WTC11 (cell line): ENCODE data around the gene NOL9. TPM values are rescaled to one million over a fixed set of nuclear protein-coding genes. Genes with fewer than 3 reads are reported as not detected.

Experiments used
- ATAC-seq: fragments of 200-7000 bp; cut with Tn5 transposase; 2 replicates; pipeline ENCODE4 v1.10.0; 2021; ENCODE audit warnings: mild to moderate bottlenecking, moderate library complexity
- CTCF ChIA-PET: fragments of 300-600 bp; sonication (Branson Sonifier 250); formaldehyde crosslinking; loops from one replicate; lab custom pipeline; 2021; ENCODE audit warnings: antibody characterized with exemption; lab: Charles Lee
- POLR2A ChIA-PET: fragments of 350-600 bp; sonication (Branson Sonifier 250); formaldehyde crosslinking; loops from one replicate; lab custom pipeline; 2021; ENCODE audit warnings: antibody characterized with exemption; lab: Charles Lee
- DNase-seq: peaks from one replicate; pipeline ENCODE4 v3.0.0; 2021; ENCODE audit warnings: low spot score
- H3K27ac Mint-ChIP-seq: 2 replicates; pipeline ENCODE4 v1.8.0; 2021; ENCODE audit warnings: mixed read lengths
- H3K27me3 Mint-ChIP-seq: 2 replicates; pipeline ENCODE4 v1.8.0; 2021; ENCODE audit warnings: low read depth, mild to moderate bottlenecking, moderate library complexity, mixed read lengths
- H3K36me3 Mint-ChIP-seq: 2 replicates; pipeline ENCODE4 v1.8.0; 2021; ENCODE audit warnings: mixed read lengths
- H3K4me1 Mint-ChIP-seq: 2 replicates; pipeline ENCODE4 v1.8.0; 2022; ENCODE audit warnings: mixed read lengths
- H3K4me3 Mint-ChIP-seq: 2 replicates; pipeline ENCODE4 v1.8.0; 2021; ENCODE audit warnings: mild to moderate bottlenecking, moderate library complexity, mixed read lengths
- H3K9me3 Mint-ChIP-seq: 2 replicates; pipeline ENCODE4 v1.8.0; 2021; ENCODE audit warnings: mixed read lengths
- ATF1 ChIP-seq: sonication (generic); formaldehyde crosslinking; IDR thresholded peaks from 2 replicates; pipeline ENCODE4 v1.8.1; 2023; ENCODE audit warnings: mild to moderate bottlenecking, moderate library complexity, missing genetic modification reagents
- CREB1 ChIP-seq: sonication (generic); formaldehyde crosslinking; IDR thresholded peaks from 2 replicates; pipeline ENCODE4 v1.8.0; 2023; ENCODE audit warnings: mild to moderate bottlenecking, missing genetic modification reagents
- EMX1 ChIP-seq: fragments of 250-450 bp; sonication (Bioruptor Pico); IDR thresholded peaks from 2 replicates; pipeline ENCODE4 v1.8.0; 2021; ENCODE audit warnings: mild to moderate bottlenecking
- FOXJ3 ChIP-seq: sonication (generic); formaldehyde crosslinking; IDR thresholded peaks from 2 replicates; pipeline ENCODE4 v1.9.0; 2021; ENCODE audit warnings: missing genetic modification reagents, mild to moderate bottlenecking, borderline replicate concordance
- FOXP1 ChIP-seq: sonication (generic); formaldehyde crosslinking; IDR thresholded peaks from 2 replicates; pipeline ENCODE4 v1.8.0; 2022; ENCODE audit warnings: missing genetic modification reagents, mild to moderate bottlenecking, moderate library complexity, borderline replicate concordance
- GABPB1 ChIP-seq: sonication (generic); formaldehyde crosslinking; IDR thresholded peaks from 2 replicates; pipeline ENCODE4 v1.8.1; 2023; ENCODE audit warnings: mild to moderate bottlenecking, missing genetic modification reagents
- JUN ChIP-seq: sonication (generic); formaldehyde crosslinking; IDR thresholded peaks from 2 replicates; pipeline ENCODE4 v1.8.0; 2023; ENCODE audit warnings: mild to moderate bottlenecking, missing genetic modification reagents
- NFE2L1 ChIP-seq: sonication (generic); formaldehyde crosslinking; IDR thresholded peaks from 2 replicates; pipeline ENCODE4 v1.8.1; 2023; ENCODE audit warnings: missing genetic modification reagents
- NFYB ChIP-seq: sonication (generic); formaldehyde crosslinking; conservative IDR thresholded peaks from 2 replicates; pipeline ENCODE4 v1.8.0; 2022; ENCODE audit warnings: low read depth, missing genetic modification reagents
- TCF7 ChIP-seq: sonication (generic); formaldehyde crosslinking; IDR thresholded peaks from 2 replicates; pipeline ENCODE4 v1.8.0; 2022; ENCODE audit warnings: mild to moderate bottlenecking, low read depth, missing genetic modification reagents, moderate library complexity
- TEAD1 ChIP-seq: sonication (generic); formaldehyde crosslinking; IDR thresholded peaks from 2 replicates; pipeline ENCODE4 v1.8.0; 2022; ENCODE audit warnings: mild to moderate bottlenecking, missing genetic modification reagents
- TP53 ChIP-seq: sonication (generic); formaldehyde crosslinking; IDR thresholded peaks from 2 replicates; pipeline ENCODE4 v1.8.1; 2023; ENCODE audit warnings: mild to moderate bottlenecking, missing genetic modification reagents
- ZNF396 ChIP-seq: fragments of 250-450 bp; sonication (Bioruptor Pico); IDR thresholded peaks from 2 replicates; pipeline ENCODE4 v1.8.0; 2021; ENCODE audit warnings: mild to moderate bottlenecking, moderate library complexity, borderline replicate concordance
- ZNF416 ChIP-seq: fragments of 250-450 bp; sonication (Bioruptor Pico); IDR thresholded peaks from 2 replicates; pipeline ENCODE4 v1.9.0; 2021; ENCODE audit warnings: mild to moderate bottlenecking, inconsistent platforms
- ZNF423 ChIP-seq: fragments of 250-450 bp; sonication (Bioruptor Pico); IDR thresholded peaks from 2 replicates; pipeline ENCODE4 v2.1.2; 2022; ENCODE audit warnings: mild to moderate bottlenecking, moderate library complexity
- ZNF671 ChIP-seq: fragments of 250-450 bp; sonication (Bioruptor Pico); IDR thresholded peaks from 2 replicates; pipeline ENCODE4 v1.8.0; 2021; ENCODE audit warnings: mild to moderate bottlenecking
- total RNA-seq: library from RNA; stranded (reverse); gene quantifications from 3 replicates; pipeline ENCODE4 v1.2.3, GENCODE V29; 2021
- TF ChIP-seq, protein P1 (sequence below): fragments of 250-450 bp; sonication (Bioruptor Pico); IDR thresholded peaks from 2 replicates; pipeline ENCODE4 v1.9.0; 2021; ENCODE audit warnings: mild to moderate bottlenecking
- TF ChIP-seq, protein P2 (sequence below): sonication (generic); formaldehyde crosslinking; conservative IDR thresholded peaks from 2 replicates; pipeline ENCODE4 v1.8.1; 2022; ENCODE audit warnings: mild to moderate bottlenecking, missing genetic modification reagents
- TF ChIP-seq, protein P3 (sequence below): sonication (generic); formaldehyde crosslinking; IDR thresholded peaks from 2 replicates; pipeline ENCODE4 v1.8.1; 2022; ENCODE audit warnings: missing genetic modification reagents, borderline replicate concordance
- TF ChIP-seq, protein P4 (sequence below): fragments of 250-450 bp; sonication (Bioruptor Pico); IDR thresholded peaks from 2 replicates; pipeline ENCODE4 v2.1.2; 2022; ENCODE audit warnings: mild to moderate bottlenecking, moderate library complexity
- TF ChIP-seq, protein P5 (sequence below): sonication (generic); formaldehyde crosslinking; IDR thresholded peaks from 2 replicates; pipeline ENCODE4 v1.8.1; 2023; ENCODE audit warnings: mild to moderate bottlenecking, missing genetic modification reagents
- TF ChIP-seq, protein P6 (sequence below): sonication (generic); formaldehyde crosslinking; IDR thresholded peaks from 2 replicates; pipeline ENCODE4 v1.8.0; 2023; ENCODE audit warnings: missing genetic modification reagents, mild to moderate bottlenecking, borderline replicate concordance
- TF ChIP-seq, protein P7 (sequence below): fragments of 250-450 bp; sonication (Bioruptor Pico); IDR thresholded peaks from 2 replicates; pipeline ENCODE4 v1.9.0; 2021; ENCODE audit warnings: mild to moderate bottlenecking, borderline replicate concordance

NOL9 gene
- total RNA-seq, 1 experiment from 2014 or later = 37.4 TPM

DNA sequence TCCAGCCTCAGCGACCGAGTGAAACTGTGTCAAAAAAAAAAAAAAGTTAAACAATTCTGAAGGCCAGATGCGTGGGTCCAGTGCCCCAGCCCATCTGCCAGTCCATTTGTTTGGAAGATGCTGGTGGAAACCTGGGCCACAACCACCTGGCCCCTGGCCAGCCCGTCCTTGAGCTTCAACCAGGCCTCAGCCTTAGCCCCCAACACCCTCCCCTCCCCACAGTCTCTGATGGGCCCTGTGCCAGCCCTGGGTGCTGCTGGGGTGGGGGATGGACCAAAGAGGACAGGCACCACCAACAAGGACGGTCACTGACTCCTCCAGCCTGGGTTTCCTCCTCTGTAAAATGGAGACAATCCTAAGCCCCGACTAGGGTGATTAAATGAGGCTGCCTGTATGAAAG lies 43.3 kb downstream of the NOL9 start:
- H3K27me3 Mint-ChIP-seq = no peaks in the 10 kb centered on the region
- TF ChIP-seq, protein P1, sequence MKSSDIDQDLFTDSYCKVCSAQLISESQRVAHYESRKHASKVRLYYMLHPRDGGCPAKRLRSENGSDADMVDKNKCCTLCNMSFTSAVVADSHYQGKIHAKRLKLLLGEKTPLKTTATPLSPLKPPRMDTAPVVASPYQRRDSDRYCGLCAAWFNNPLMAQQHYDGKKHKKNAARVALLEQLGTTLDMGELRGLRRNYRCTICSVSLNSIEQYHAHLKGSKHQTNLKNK (CRISPR knock-in tag) = no peak
- TF ChIP-seq, protein P2, sequence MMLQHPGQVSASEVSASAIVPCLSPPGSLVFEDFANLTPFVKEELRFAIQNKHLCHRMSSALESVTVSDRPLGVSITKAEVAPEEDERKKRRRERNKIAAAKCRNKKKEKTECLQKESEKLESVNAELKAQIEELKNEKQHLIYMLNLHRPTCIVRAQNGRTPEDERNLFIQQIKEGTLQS = no peak
- TF ChIP-seq ZNF671 (CRISPR knock-in tag) (no peak), ZNF423 (CRISPR knock-in tag) (no peak), FOXP1 (CRISPR knock-in tag) (no peak), GABPB1 (CRISPR knock-in tag) (no peak), EMX1 (CRISPR knock-in tag) (no peak), TCF7 (no peak), CREB1 (CRISPR knock-in tag) (no peak), ZNF396 (CRISPR knock-in tag) (no peak), JUN (CRISPR knock-in tag) (no peak), FOXJ3 (CRISPR knock-in tag) (no peak)
- TF ChIP-seq, protein P3, sequence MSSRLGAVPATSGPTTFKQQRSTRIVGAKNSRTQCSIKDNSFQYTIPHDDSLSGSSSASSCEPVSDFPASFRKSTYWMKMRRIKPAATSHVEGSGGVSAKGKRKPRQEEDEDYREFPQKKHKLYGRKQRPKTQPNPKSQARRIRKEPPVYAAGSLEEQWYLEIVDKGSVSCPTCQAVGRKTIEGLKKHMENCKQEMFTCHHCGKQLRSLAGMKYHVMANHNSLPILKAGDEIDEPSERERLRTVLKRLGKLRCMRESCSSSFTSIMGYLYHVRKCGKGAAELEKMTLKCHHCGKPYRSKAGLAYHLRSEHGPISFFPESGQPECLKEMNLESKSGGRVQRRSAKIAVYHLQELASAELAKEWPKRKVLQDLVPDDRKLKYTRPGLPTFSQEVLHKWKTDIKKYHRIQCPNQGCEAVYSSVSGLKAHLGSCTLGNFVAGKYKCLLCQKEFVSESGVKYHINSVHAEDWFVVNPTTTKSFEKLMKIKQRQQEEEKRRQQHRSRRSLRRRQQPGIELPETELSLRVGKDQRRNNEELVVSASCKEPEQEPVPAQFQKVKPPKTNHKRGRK (CRISPR knock-in tag) = no peak
- TF ChIP-seq, protein P4, sequence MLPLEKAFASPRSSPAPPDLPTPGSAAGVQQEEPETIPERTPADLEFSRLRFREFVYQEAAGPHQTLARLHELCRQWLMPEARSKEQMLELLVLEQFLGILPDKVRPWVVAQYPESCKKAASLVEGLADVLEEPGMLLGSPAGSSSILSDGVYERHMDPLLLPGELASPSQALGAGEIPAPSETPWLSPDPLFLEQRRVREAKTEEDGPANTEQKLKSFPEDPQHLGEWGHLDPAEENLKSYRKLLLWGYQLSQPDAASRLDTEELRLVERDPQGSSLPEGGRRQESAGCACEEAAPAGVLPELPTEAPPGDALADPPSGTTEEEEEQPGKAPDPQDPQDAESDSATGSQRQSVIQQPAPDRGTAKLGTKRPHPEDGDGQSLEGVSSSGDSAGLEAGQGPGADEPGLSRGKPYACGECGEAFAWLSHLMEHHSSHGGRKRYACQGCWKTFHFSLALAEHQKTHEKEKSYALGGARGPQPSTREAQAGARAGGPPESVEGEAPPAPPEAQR = no peak
- TF ChIP-seq, protein P5, sequence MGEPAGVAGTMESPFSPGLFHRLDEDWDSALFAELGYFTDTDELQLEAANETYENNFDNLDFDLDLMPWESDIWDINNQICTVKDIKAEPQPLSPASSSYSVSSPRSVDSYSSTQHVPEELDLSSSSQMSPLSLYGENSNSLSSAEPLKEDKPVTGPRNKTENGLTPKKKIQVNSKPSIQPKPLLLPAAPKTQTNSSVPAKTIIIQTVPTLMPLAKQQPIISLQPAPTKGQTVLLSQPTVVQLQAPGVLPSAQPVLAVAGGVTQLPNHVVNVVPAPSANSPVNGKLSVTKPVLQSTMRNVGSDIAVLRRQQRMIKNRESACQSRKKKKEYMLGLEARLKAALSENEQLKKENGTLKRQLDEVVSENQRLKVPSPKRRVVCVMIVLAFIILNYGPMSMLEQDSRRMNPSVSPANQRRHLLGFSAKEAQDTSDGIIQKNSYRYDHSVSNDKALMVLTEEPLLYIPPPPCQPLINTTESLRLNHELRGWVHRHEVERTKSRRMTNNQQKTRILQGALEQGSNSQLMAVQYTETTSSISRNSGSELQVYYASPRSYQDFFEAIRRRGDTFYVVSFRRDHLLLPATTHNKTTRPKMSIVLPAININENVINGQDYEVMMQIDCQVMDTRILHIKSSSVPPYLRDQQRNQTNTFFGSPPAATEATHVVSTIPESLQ (CRISPR knock-in tag) = no peak
- TF ChIP-seq, all 79 proteins: peak for 0
- Mint-ChIP-seq H3K9me3 (no peaks in the 10 kb centered on the region), H3K36me3 (no peaks in the 10 kb centered on the region), H3K4me3 (no peak overlapping the region), H3K4me1 (no peaks in the 10 kb centered on the region), H3K27ac (no peak overlapping the region)
- ChIA-PET POLR2A (no interaction called here), CTCF (no interaction called here)
- ATAC-seq (no peak), DNase-seq (no peak)

DNA sequence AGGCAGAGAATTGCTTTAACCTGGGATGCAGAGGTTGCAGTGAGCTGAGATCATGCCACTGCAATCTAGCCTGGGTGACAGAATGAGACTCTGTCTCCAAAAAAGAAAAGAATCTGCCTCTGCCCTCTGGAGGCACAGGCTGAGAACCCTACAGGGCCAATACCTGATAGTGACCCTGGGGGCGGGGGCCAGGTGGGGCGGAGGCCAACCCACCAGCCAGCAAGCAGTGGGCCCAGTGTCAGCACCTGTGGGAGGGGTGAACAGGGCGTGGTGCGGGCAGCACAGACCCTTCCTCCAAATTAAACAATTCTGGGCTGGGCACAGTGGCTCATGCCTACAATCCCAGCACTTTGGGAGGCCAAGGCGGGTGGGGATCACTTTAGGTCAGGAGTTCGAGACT lies 43.8 kb downstream of the NOL9 start:
- ChIA-PET CTCF (interaction anchor here (1.0 kb wide), 1 partner anchor 33 kb away, joined by 3 read pairs; no protein-coding TSS in a partner anchor), POLR2A (interaction anchor here (0.9 kb wide), 1 partner anchor 32 kb away, joined by 3 read pairs; no protein-coding TSS in a partner anchor)
- H3K36me3 Mint-ChIP-seq = no peaks in the 10 kb centered on the region
- TF ChIP-seq NFYB (CRISPR knock-in tag) (no peak), ATF1 (CRISPR knock-in tag) (no peak), TP53 (CRISPR knock-in tag) (no peak), ZNF671 (CRISPR knock-in tag) (no peak), CREB1 (CRISPR knock-in tag) (no peak), TEAD1 (CRISPR knock-in tag) (no peak), ZNF416 (CRISPR knock-in tag) (no peak), NFE2L1 (CRISPR knock-in tag) (no peak)
- TF ChIP-seq, protein P6, sequence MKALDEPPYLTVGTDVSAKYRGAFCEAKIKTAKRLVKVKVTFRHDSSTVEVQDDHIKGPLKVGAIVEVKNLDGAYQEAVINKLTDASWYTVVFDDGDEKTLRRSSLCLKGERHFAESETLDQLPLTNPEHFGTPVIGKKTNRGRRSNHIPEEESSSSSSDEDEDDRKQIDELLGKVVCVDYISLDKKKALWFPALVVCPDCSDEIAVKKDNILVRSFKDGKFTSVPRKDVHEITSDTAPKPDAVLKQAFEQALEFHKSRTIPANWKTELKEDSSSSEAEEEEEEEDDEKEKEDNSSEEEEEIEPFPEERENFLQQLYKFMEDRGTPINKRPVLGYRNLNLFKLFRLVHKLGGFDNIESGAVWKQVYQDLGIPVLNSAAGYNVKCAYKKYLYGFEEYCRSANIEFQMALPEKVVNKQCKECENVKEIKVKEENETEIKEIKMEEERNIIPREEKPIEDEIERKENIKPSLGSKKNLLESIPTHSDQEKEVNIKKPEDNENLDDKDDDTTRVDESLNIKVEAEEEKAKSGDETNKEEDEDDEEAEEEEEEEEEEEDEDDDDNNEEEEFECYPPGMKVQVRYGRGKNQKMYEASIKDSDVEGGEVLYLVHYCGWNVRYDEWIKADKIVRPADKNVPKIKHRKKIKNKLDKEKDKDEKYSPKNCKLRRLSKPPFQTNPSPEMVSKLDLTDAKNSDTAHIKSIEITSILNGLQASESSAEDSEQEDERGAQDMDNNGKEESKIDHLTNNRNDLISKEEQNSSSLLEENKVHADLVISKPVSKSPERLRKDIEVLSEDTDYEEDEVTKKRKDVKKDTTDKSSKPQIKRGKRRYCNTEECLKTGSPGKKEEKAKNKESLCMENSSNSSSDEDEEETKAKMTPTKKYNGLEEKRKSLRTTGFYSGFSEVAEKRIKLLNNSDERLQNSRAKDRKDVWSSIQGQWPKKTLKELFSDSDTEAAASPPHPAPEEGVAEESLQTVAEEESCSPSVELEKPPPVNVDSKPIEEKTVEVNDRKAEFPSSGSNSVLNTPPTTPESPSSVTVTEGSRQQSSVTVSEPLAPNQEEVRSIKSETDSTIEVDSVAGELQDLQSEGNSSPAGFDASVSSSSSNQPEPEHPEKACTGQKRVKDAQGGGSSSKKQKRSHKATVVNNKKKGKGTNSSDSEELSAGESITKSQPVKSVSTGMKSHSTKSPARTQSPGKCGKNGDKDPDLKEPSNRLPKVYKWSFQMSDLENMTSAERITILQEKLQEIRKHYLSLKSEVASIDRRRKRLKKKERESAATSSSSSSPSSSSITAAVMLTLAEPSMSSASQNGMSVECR (CRISPR knock-in tag) = no peak
- TF ChIP-seq, protein P7, sequence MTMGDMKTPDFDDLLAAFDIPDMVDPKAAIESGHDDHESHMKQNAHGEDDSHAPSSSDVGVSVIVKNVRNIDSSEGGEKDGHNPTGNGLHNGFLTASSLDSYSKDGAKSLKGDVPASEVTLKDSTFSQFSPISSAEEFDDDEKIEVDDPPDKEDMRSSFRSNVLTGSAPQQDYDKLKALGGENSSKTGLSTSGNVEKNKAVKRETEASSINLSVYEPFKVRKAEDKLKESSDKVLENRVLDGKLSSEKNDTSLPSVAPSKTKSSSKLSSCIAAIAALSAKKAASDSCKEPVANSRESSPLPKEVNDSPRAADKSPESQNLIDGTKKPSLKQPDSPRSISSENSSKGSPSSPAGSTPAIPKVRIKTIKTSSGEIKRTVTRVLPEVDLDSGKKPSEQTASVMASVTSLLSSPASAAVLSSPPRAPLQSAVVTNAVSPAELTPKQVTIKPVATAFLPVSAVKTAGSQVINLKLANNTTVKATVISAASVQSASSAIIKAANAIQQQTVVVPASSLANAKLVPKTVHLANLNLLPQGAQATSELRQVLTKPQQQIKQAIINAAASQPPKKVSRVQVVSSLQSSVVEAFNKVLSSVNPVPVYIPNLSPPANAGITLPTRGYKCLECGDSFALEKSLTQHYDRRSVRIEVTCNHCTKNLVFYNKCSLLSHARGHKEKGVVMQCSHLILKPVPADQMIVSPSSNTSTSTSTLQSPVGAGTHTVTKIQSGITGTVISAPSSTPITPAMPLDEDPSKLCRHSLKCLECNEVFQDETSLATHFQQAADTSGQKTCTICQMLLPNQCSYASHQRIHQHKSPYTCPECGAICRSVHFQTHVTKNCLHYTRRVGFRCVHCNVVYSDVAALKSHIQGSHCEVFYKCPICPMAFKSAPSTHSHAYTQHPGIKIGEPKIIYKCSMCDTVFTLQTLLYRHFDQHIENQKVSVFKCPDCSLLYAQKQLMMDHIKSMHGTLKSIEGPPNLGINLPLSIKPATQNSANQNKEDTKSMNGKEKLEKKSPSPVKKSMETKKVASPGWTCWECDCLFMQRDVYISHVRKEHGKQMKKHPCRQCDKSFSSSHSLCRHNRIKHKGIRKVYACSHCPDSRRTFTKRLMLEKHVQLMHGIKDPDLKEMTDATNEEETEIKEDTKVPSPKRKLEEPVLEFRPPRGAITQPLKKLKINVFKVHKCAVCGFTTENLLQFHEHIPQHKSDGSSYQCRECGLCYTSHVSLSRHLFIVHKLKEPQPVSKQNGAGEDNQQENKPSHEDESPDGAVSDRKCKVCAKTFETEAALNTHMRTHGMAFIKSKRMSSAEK (CRISPR knock-in tag) = no peak

More for the DNA sequence above, 43.8 kb downstream of the NOL9 start:
- DNase-seq (no peak), ATAC-seq (no peak)
- no peak overlapping the region for H3K27ac Mint-ChIP-seq
- H3K4me3 Mint-ChIP-seq = no peak overlapping the region
- H3K4me1 Mint-ChIP-seq = no peaks in the 10 kb centered on the region
- no peaks in the 10 kb centered on the region for H3K27me3 Mint-ChIP-seq
- H3K9me3 Mint-ChIP-seq = no peaks in the 10 kb centered on the region
